CD4-positive, alpha-beta T cell treated with Interleukin-4 for 4 hours (primary cell): ENCODE results near the gene CMTR1.
"Not testable (repeated sequence)": the region's sequence is repeated elsewhere in the genome, so short reads cannot be mapped to it uniquely, and the experiment has no call there.

Experiments used
- DNase-seq: peaks from one replicate; pipeline ENCODE4 v3.0.0-alpha.2; 2020

CMTR1 gene

GRCh38 chr6:37438930-37439329 is 5.9 kb downstream of the CMTR1 start:
- no peak for DNase-seq

- DNase-seq: peak; percentile 6
Observed at GRCh38 chr6:37441651-37442050, 8.6 kb downstream of the CMTR1 start.

- peak; percentile 40 for DNase-seq
Observed at GRCh38 chr6:37442416-37443215, 9.6 kb downstream of the CMTR1 start.

- DNase-seq: not testable (repeated sequence)
Observed at GRCh38 chr6:37443216-37443542, 10.2 kb downstream of the CMTR1 start.

GRCh38 chr6:37449984-37450383 is 17.0 kb downstream of the CMTR1 start:
- no peak for DNase-seq

GRCh38 chr6:37451441-37452193 is 18.6 kb downstream of the CMTR1 start:
- DNase-seq: no peak

GRCh38 chr6:37452522-37452921 is 19.5 kb downstream of the CMTR1 start:
- no peak for DNase-seq

DNA sequence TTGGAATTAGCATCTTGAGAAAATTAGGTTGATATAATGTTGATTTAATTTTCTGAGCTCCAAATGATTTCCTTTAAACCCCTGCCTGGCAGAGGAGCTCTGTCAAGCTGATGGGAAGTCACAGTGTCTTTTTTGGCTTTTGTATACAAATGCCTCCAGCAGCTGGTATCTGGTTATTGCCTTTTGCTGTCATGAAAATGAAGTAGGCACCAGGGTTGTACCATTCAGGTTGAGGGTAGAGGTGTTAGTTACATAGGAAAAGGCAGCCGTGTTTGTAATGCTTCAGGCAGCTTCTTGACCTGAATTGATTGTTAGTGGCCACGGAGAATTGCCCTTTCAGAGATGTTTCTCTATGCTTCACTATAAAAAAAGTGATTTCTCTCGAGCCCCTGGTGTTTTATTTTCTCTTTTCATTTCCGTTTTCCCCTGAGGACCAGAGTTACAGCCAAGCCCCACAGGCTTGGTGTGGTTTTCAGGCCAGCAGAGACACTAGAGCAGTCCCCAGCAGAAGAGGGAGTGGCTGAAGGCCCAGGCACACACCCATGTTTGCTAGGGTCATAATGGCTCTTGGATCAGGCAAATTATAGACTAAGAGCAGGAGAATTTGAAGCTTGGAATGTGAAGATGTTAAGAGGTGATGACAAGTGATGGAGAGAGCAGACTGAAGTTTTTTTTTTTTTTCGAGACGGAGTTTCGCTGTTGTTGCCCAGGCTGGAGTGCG is 21.6 kb downstream of the CMTR1 start:
- DNase-seq: no peak

DNA sequence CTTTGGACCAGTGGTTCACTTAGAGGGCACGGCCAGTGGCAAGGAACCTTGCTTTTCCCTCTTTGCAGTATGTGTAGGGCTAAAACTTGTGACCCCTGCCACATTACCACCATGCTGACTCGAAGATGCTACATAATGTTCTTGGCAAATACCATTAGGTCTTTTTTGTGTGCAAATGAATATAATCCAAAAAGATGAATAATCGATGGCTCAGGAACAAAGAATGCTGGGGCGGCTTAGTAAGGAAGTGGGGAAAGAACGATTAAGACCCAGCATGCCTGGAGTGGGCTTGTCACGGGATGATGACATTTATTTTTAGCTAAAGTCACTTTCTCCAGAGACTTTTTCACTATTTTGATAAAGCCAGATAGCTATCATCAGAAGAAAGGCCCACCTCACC is 23.1 kb downstream of the CMTR1 start:
- DNase-seq: no peak

- DNase-seq: no peak
Observed at GRCh38 chr6:37456816-37457560, 24.0 kb downstream of the CMTR1 start.

- no peak for DNase-seq
Observed at GRCh38 chr6:37459981-37460800, 27.2 kb downstream of the CMTR1 start.

- no peak for DNase-seq
Observed at GRCh38 chr6:37460805-37461204, 27.8 kb downstream of the CMTR1 start.

DNA sequence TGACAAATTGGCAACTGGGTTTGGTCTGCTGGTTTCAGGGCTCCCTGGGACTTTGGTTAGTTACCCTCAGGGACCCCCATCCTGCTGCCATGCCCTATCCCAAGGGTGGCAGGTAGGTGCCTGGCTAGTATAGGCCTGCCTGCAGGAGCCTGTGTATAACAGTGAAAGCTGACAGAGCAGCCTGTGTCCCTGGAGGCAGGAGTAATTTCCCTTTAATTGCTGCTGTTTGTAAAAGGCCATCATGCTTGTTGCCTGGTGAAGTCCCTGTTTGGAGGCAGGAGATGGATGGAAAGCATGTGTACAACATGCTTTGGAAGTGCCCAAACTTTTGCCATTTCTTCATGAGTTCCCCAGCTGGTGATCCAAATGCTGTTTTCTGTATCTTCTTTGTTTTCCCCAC is 30.1 kb downstream of the CMTR1 start:
- DNase-seq: no peak

GRCh38 chr6:37467718-37468117 is 34.7 kb downstream of the CMTR1 start:
- no peak for DNase-seq

DNA sequence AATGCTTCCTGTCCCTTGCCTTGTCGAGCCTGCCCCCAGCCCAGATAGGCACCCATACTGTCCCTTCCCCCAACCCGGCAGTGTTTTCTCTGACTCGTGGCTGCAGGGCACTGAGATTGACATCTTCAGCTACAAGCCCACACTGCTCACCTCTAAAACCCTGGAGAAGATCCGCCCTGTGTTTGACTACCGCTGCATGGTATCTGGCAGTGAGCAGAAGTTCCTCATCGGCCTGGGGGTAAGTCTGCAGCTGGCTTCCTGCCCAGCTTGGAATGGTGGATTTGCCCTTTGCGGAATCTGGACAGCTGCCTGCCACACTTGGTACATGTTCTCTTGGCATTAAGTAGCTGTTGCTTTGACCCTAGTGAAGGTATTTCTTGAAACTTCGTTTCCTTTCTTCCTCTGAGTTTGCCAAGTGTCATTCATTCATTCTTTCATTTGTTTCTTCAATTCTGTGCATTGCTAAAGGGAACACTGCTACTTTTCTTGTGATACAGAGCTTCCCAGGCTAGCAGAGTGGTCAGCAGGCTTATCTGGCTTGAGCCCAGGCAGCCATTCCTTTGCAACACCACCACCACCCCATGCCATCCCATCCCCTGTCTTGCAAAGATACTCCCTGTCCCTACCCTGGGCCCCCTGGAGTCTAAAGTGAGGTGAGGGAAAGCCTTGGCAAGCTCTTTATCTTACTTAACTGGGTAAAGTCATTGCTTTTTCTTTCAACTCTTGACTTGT is 40.5 kb downstream of the CMTR1 start:
- no peak for DNase-seq

DNA sequence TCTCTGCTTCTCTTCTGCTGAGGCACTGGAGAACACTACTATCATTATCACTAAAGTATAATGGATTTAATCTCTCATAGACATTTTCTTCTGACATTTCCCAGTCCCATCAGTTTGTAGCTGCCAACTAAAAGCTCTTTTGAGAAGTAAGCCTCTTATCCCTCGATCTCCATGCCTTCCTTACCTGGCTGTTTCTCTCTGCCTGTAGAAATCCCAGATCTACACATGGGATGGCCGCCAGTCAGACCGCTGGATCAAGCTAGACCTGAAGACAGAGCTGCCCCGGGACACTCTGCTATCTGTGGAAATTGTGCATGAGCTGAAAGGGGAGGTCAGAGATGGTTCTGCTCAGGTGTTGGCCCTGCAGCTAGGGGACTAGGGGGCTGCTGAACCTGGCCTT is 41.3 kb downstream of the CMTR1 start:
- no peak for DNase-seq

GRCh38 chr6:37477191-37477590 is 44.2 kb downstream of the CMTR1 start:
- no peak for DNase-seq

DNA sequence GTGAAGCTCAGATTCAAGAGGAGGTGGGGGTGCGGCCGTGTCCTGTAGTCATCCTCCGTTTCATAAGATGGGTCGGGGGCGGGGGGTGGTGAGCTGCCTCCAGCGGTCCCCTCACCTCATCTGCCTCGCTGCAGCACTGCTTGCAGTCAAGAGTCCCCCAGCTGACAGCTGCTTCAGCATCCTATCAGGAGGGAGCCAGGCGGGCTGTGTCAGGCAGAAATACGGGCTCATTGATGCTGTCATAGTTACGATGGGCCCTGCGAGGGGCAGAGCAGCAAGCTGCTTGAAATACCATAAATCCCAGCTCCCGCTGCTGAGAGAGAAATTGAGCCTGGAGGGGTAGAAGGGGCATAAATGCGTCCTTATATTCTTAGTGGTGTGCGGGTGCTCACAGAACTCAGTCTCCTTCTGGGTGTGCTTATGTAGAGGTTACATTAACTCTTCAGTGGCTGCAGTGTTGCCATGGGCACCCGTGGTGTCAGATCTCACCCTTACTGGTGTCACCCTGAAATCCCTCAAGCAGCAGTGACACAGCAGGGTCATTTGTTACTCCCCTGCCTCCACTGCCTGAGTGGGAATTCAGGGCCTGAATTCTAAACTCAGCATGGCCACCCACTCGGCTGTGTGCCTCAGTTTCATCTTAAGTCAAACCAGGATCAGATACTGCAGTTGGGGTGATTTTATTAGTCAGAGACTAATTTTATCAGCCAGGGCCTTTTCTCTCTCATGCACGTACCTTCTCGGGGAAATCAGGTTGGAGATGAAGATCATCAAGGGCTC is 44.8 kb downstream of the CMTR1 start:
- no peak for DNase-seq

GRCh38 chr6:37478827-37479226 is 45.8 kb downstream of the CMTR1 start:
- no peak for DNase-seq

- DNase-seq: no peak
Observed at GRCh38 chr6:37479266-37479854, 46.3 kb downstream of the CMTR1 start.
